Adipocyte (in vitro differentiated cells): Measurements from ENCODE around the gene SPACA6.

Experiments
- DNase-seq: peaks from one replicate; pipeline ENCODE4 v3.0.0-alpha.2; 2015; ENCODE audit warnings: low read depth
- H3K27me3 ChIP-seq: replicated peaks from 2 replicates; pipeline ENCODE4 v1.7.0; 2013; ENCODE audit warnings: mild to moderate bottlenecking, low read length, moderate library complexity; ENCODE audit not compliant: control insufficient read depth, insufficient read depth
- H3K36me3 ChIP-seq: 2 replicates; pipeline ENCODE4 v1.7.0; 2013; ENCODE audit warnings: low read length, mild to moderate bottlenecking, moderate library complexity; ENCODE audit not compliant: control insufficient read depth, insufficient read depth, severe bottlenecking
- H3K4me1 ChIP-seq: 2 replicates; pipeline ENCODE4 v1.7.0; 2013; ENCODE audit warnings: mild to moderate bottlenecking, low read length, moderate library complexity; ENCODE audit not compliant: control insufficient read depth, insufficient read depth
- H3K4me3 ChIP-seq: 2 replicates; pipeline ENCODE4 v1.7.0; 2013; ENCODE audit warnings: mild to moderate bottlenecking, low read length, moderate library complexity
- H3K9ac ChIP-seq: 2 replicates; pipeline ENCODE4 v1.7.0; 2013; ENCODE audit warnings: mild to moderate bottlenecking, low read length, moderate library complexity
- H3K9me3 ChIP-seq: 2 replicates; pipeline ENCODE4 v1.7.0; 2013; ENCODE audit warnings: mild to moderate bottlenecking, low read length, moderate library complexity; ENCODE audit not compliant: control insufficient read depth

SPACA6 gene

GRCh38 chr19:51709575-51709974 lies 16.4 kb downstream of the SPACA6 start:
- Histone ChIP-seq H3K4me3 (no peak overlapping the region), H3K36me3 (peaks cover 26% of the 10 kb centered on the region), H3K4me1 (peaks cover 13% of the 10 kb centered on the region)

GRCh38 chr19:51710163-51710562 lies 17.0 kb downstream of the SPACA6 start:
- peaks cover 24% of the 10 kb centered on the region for H3K36me3 ChIP-seq
- H3K9me3 ChIP-seq: no peaks in the 10 kb centered on the region
- H3K9ac ChIP-seq: no peak overlapping the region
- no peak overlapping the region for H3K4me3 ChIP-seq
- H3K4me1 ChIP-seq: peaks cover 9% of the 10 kb centered on the region
- no peak for DNase-seq
- no peaks in the 10 kb centered on the region for H3K27me3 ChIP-seq

More at GRCh38 chr19:51709575-51709974, 16.4 kb downstream of the SPACA6 start:
- no peak for DNase-seq
- H3K9me3 ChIP-seq: no peaks in the 10 kb centered on the region
- no peak overlapping the region for H3K9ac ChIP-seq
- no peaks in the 10 kb centered on the region for H3K27me3 ChIP-seq

- H3K4me3 ChIP-seq: no peak overlapping the region
- no peaks in the 10 kb centered on the region for H3K9me3 ChIP-seq
- no peak overlapping the region for H3K9ac ChIP-seq
- H3K36me3 ChIP-seq: peaks cover 11% of the 10 kb centered on the region
- H3K27me3 ChIP-seq: no peaks in the 10 kb centered on the region
- no peaks in the 10 kb centered on the region for H3K4me1 ChIP-seq
- no peak for DNase-seq
Observed at GRCh38 chr19:51711702-51712101, 18.6 kb downstream of the SPACA6 start.

GRCh38 chr19:51712461-51713081 lies 19.4 kb downstream of the SPACA6 start:
- DNase-seq: peak; percentile 12
- Histone ChIP-seq H3K36me3 (peaks cover 2% of the 10 kb centered on the region), H3K9me3 (no peaks in the 10 kb centered on the region), H3K27me3 (no peaks in the 10 kb centered on the region), H3K9ac (no peak overlapping the region), H3K4me3 (no peak overlapping the region), H3K4me1 (no peaks in the 10 kb centered on the region)

GRCh38 chr19:51713319-51714285 lies 20.5 kb downstream of the SPACA6 start:
- no peaks in the 10 kb centered on the region for H3K36me3 ChIP-seq
- no peaks in the 10 kb centered on the region for H3K9me3 ChIP-seq
- no peak for DNase-seq
- H3K27me3 ChIP-seq: no peaks in the 10 kb centered on the region
- H3K4me1 ChIP-seq: no peaks in the 10 kb centered on the region
- no peak overlapping the region for H3K4me3 ChIP-seq
- H3K9ac ChIP-seq: no peak overlapping the region

- Histone ChIP-seq H3K36me3 (no peaks in the 10 kb centered on the region), H3K4me1 (peaks cover 4% of the 10 kb centered on the region), H3K9ac (no peak overlapping the region), H3K4me3 (no peak overlapping the region), H3K9me3 (no peaks in the 10 kb centered on the region), H3K27me3 (no peaks in the 10 kb centered on the region)
- DNase-seq: no peak
Observed at GRCh38 chr19:51714848-51715247, 21.7 kb downstream of the SPACA6 start.

GRCh38 chr19:51715850-51716249 lies 22.7 kb downstream of the SPACA6 start:
- no peaks in the 10 kb centered on the region for H3K27me3 ChIP-seq
- no peak for DNase-seq
- no peak overlapping the region for H3K9ac ChIP-seq
- no peaks in the 10 kb centered on the region for H3K36me3 ChIP-seq
- H3K9me3 ChIP-seq: no peaks in the 10 kb centered on the region
- H3K4me3 ChIP-seq: no peak overlapping the region
- H3K4me1 ChIP-seq: peaks cover 4% of the 10 kb centered on the region

- Histone ChIP-seq H3K36me3 (no peaks in the 10 kb centered on the region), H3K9me3 (no peaks in the 10 kb centered on the region), H3K27me3 (no peaks in the 10 kb centered on the region), H3K4me3 (no peak overlapping the region), H3K4me1 (peaks cover 4% of the 10 kb centered on the region), H3K9ac (no peak overlapping the region)
- DNase-seq: no peak
Observed at GRCh38 chr19:51716925-51717324, 23.8 kb downstream of the SPACA6 start.

- DNase-seq: no peak
- Histone ChIP-seq H3K36me3 (no peaks in the 10 kb centered on the region), H3K4me1 (peaks cover 11% of the 10 kb centered on the region), H3K4me3 (peak overlapping the region; percentile 77), H3K9ac (peak overlapping the region; percentile 66), H3K9me3 (no peaks in the 10 kb centered on the region), H3K27me3 (no peaks in the 10 kb centered on the region)
Observed at GRCh38 chr19:51719251-51719988, 26.3 kb downstream of the SPACA6 start.

- H3K4me1 ChIP-seq: peaks cover 28% of the 10 kb centered on the region
- no peaks in the 10 kb centered on the region for H3K36me3 ChIP-seq
- no peaks in the 10 kb centered on the region for H3K27me3 ChIP-seq
- no peak for DNase-seq
- no peaks in the 10 kb centered on the region for H3K9me3 ChIP-seq
- H3K9ac ChIP-seq: no peak overlapping the region
- H3K4me3 ChIP-seq: no peak overlapping the region
Observed at GRCh38 chr19:51721905-51722304, 28.8 kb downstream of the SPACA6 start.

- Histone ChIP-seq H3K9ac (no peak overlapping the region), H3K27me3 (no peaks in the 10 kb centered on the region), H3K4me3 (no peak overlapping the region), H3K4me1 (peaks cover 34% of the 10 kb centered on the region), H3K9me3 (no peaks in the 10 kb centered on the region), H3K36me3 (no peaks in the 10 kb centered on the region)
- no peak for DNase-seq
Observed at GRCh38 chr19:51722492-51722891, 29.4 kb downstream of the SPACA6 start.
